Measurements from ENCODE around the gene HNRNPU.

HNRNPU gene

DNA sequence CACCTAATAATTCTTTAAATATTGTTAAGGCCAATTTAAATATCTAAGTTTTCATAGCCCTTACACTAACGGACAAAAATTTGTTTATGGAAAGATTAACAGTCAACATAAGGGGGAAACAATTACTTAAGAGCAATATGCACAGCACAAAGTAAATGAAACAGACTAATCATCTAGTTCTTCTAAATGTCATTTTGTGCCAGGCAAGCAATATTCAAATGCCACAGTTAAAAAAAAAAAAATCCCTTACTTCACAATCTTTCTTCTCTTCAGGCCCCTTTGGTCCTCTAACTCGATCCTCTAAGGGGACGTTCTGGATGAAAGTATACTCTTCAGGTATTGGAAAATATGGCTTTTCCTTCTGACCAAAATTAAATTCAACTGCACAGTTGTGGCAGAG lies 6.6 kb downstream of the HNRNPU start:
- DNase-seq (ENCODE audit: low spot score in 2 of 2) = no peak
- Histone ChIP-seq H3K9me3 (no peaks in the 10 kb centered on the region), H3K36me3 (replicated peaks) (peaks cover 100% of the 10 kb centered on the region), H3K4me1 (peaks cover 23% of the 10 kb centered on the region), H3K4me3 (no peak overlapping the region), H3K27me3 (ENCODE audit: low read depth) (no peaks in the 10 kb centered on the region)
- in situ Hi-C loops (cut with MboI; ENCODE audit: low sequenced_read_pairs) = loop anchor here (25.0 kb wide), 1 partner anchor 180 kb away; no protein-coding TSS in a partner anchor

DNA sequence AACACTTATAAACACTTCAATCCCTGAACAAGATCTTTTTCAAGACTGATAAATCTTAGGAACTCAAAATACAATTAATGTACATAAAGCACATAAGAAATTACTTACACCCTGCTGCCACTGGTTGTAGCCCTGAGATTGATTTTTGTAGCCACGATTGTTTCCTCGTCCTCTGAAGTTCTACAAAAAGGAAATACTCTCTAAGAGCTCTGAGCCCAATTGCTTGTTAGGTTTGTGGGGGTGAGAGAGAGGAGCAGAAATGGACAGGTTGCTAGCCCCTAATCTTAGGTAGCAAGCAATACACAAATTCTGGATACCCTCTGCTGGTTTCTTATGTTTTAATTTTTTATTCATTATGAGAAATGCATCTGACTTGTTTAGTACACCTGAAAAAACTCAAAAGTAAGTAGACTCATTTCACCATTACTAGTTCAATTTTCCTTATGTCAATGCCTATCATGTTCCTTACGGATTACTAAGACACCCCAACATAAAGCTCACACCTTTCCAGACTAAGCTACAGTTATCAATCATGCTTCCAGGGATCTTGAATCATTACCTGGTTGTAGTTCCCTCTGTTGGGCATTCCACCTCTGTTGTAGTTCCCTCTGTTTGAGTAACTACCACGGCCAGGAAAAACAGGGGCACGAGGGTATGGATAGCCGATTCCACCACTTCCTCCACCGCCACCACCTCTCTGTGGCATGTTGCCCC lies 9.3 kb downstream of the HNRNPU start:
- peaks cover 99% of the 10 kb centered on the region for H3K36me3 ChIP-seq (replicated peaks)
- no peaks in the 10 kb centered on the region for H3K9me3 ChIP-seq
- peaks cover 11% of the 10 kb centered on the region for H3K4me1 ChIP-seq
- no peak for DNase-seq (ENCODE audit: low spot score in 2 of 2)
- in situ Hi-C loops (cut with MboI; ENCODE audit: low sequenced_read_pairs) = loop anchor here (25.0 kb wide), 1 partner anchor 182 kb away; no protein-coding TSS in a partner anchor
- H3K4me3 ChIP-seq = no peak overlapping the region
- H3K27me3 ChIP-seq (ENCODE audit: low read depth) = no peaks in the 10 kb centered on the region

GRCh38 chr1:244854166-244854565 lies 10.2 kb downstream of the HNRNPU start:
- no peaks in the 10 kb centered on the region for H3K27me3 ChIP-seq (ENCODE audit: low read depth)
- peaks cover 98% of the 10 kb centered on the region for H3K36me3 ChIP-seq (replicated peaks)
- no peaks in the 10 kb centered on the region for H3K9me3 ChIP-seq
- H3K4me3 ChIP-seq = no peak overlapping the region
- H3K4me1 ChIP-seq = peaks cover 9% of the 10 kb centered on the region
- no peak for DNase-seq (ENCODE audit: low spot score in 2 of 2)
- in situ Hi-C loops (cut with MboI; ENCODE audit: low sequenced_read_pairs) = loop anchor here (25.0 kb wide), 1 partner anchor 183 kb away; no protein-coding TSS in a partner anchor

DNA sequence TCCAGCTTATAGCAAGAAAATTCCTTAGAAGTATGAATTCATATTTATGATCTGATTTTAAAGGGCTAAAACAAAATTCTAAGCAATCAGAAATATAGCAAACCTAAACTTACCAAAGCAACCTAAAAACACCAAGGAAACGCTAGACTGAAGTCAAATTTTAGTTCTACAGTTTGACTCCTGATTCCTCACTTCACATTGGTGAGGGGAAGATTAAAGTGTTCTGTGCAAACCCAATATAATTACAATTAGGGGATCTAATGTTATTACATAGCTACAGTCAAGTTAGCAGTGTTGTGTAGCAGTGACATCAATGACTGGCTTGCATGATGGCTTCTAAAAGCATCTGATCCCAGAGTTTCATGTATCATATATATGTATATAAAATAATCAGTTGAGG lies 11.6 kb downstream of the HNRNPU start:
- H3K9me3 ChIP-seq = no peaks in the 10 kb centered on the region
- peaks cover 98% of the 10 kb centered on the region for H3K36me3 ChIP-seq (replicated peaks)
- DNase-seq (ENCODE audit: low spot score in 2 of 2) = no peak
- in situ Hi-C loops (cut with MboI; ENCODE audit: low sequenced_read_pairs) = loop anchor here (25.0 kb wide), 1 partner anchor 185 kb away; no protein-coding TSS in a partner anchor
- no peaks in the 10 kb centered on the region for H3K4me1 ChIP-seq
- H3K4me3 ChIP-seq = no peak overlapping the region
- H3K27me3 ChIP-seq (ENCODE audit: low read depth) = no peaks in the 10 kb centered on the region

DNA sequence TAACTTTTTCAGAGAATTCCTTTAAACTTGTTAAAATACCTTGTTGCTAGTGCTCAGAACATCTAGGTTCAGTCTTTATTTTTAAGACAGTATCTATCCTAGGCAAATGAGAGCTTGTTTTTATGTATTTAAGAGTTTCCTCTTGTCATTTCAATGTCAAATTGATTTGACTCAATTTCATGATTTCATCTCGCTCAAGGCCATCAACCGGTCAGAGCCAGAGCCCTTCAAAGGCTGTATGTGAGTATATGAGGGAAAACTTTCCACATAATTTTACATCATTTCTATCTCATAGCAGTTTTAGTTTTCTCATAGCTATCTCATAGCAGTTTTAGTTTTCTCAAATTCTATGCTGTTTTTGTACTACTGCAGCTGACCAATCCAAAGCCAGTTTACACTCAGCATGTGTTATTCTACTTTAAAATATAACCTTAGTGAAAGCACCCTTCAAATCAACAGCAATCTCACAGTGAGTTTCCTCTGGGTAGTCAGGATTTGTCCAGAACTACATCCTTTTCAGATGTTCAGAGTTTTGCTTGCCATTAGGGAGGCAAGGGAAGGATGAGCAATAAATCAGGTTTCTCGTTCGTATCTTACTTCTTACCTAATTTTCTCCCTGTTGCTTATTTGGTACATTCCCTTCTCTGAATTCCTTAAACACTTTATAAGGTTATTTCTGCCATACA lies 12.7 kb downstream of the HNRNPU start:
- in situ Hi-C loops (cut with MboI; ENCODE audit: low sequenced_read_pairs) = loop anchor here (25.0 kb wide), 1 partner anchor 186 kb away; no protein-coding TSS in a partner anchor
- H3K36me3 ChIP-seq (replicated peaks) = peaks cover 98% of the 10 kb centered on the region
- H3K4me1 ChIP-seq = no peaks in the 10 kb centered on the region

DNA sequence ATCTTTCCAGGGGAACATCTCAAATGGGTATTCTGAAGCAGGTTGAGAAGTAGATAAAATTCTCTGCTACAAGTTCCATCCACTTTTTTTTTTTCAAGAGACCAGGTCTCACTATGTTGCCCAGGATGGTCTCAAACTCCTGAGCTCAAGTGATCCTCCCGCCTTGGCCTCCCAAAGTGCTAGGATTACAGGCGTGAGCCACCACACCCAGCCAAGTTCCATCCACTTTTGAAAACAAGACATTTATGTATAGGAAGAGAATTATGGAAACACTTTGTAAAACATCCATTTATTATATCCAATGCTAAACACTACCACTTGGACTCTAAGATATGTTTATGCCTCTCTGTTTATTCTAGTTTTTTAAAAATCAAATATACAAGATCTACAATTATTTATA lies 13.4 kb downstream of the HNRNPU start:
- DNase-seq (ENCODE audit: low spot score in 2 of 2) = no peak
- Histone ChIP-seq H3K4me3 (no peak overlapping the region), H3K4me1 (no peaks in the 10 kb centered on the region), H3K36me3 (replicated peaks) (peaks cover 98% of the 10 kb centered on the region), H3K9me3 (no peaks in the 10 kb centered on the region), H3K27me3 (ENCODE audit: low read depth) (no peaks in the 10 kb centered on the region)
- in situ Hi-C loops (cut with MboI; ENCODE audit: low sequenced_read_pairs) = loop anchor here (25.0 kb wide), 1 partner anchor 186 kb away; no protein-coding TSS in a partner anchor

More for the DNA sequence above, 12.7 kb downstream of the HNRNPU start:
- no peak overlapping the region for H3K4me3 ChIP-seq
- H3K9me3 ChIP-seq = no peaks in the 10 kb centered on the region
- no peak for DNase-seq (ENCODE audit: low spot score in 2 of 2)
- no peaks in the 10 kb centered on the region for H3K27me3 ChIP-seq (ENCODE audit: low read depth)

- no peaks in the 10 kb centered on the region for H3K27me3 ChIP-seq (ENCODE audit: low read depth)
- H3K4me3 ChIP-seq = no peak overlapping the region
- peaks cover 98% of the 10 kb centered on the region for H3K36me3 ChIP-seq (replicated peaks)
- in situ Hi-C loops (cut with MboI; ENCODE audit: low sequenced_read_pairs) = loop anchor here (25.0 kb wide), 1 partner anchor 187 kb away; no protein-coding TSS in a partner anchor
- H3K4me1 ChIP-seq = no peaks in the 10 kb centered on the region
- no peak for DNase-seq (ENCODE audit: low spot score in 2 of 2)
- H3K9me3 ChIP-seq = no peaks in the 10 kb centered on the region
These were observed 14.1 kb downstream of the HNRNPU start for GRCh38 chr1:244850099-244850852.

DNA sequence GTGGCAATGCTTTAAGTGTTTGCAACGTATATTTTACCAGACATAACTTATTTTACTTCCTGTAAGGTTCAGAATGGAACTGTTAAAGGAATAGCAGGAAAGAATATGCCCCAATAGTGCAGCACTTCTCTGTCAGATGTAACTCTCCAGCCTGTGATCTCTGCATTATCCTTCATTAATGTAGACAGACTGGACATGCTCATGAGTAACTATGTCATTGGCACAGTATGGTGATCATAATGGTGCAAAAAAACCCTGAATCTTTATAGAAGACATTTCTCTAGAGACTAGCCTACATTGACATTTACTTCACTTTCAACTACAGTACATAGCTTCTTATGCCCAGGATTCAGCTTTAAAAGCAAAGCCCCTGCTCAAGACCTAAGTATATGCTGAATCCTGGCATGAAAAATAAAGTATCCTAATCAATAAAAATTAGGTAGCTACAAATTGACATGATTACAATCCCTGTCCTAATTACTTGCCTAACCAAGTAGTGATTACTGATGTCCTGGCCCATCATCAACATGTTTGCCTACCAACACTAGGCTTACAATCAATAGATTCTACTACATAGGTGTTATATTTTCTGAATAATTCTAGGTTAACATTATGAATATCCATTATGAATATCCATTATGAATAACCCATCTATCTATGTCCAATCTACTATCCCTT lies 15.0 kb downstream of the HNRNPU start:
- Histone ChIP-seq H3K4me1 (no peaks in the 10 kb centered on the region), H3K4me3 (no peak overlapping the region), H3K36me3 (replicated peaks) (peaks cover 98% of the 10 kb centered on the region), H3K27me3 (ENCODE audit: low read depth) (no peaks in the 10 kb centered on the region), H3K9me3 (no peaks in the 10 kb centered on the region)
- in situ Hi-C loops (cut with MboI; ENCODE audit: low sequenced_read_pairs) = no loop called here
- no peak for DNase-seq (ENCODE audit: low spot score in 2 of 2)

GRCh38 chr1:244846653-244847052 lies 17.7 kb downstream of the HNRNPU start:
- Histone ChIP-seq H3K36me3 (replicated peaks) (peaks cover 98% of the 10 kb centered on the region), H3K4me1 (no peaks in the 10 kb centered on the region), H3K27me3 (ENCODE audit: low read depth) (no peaks in the 10 kb centered on the region), H3K9me3 (no peaks in the 10 kb centered on the region), H3K4me3 (no peak overlapping the region)
- no peak for DNase-seq (ENCODE audit: low spot score in 2 of 2)
- in situ Hi-C loops (cut with MboI; ENCODE audit: low sequenced_read_pairs) = no loop called here

DNA sequence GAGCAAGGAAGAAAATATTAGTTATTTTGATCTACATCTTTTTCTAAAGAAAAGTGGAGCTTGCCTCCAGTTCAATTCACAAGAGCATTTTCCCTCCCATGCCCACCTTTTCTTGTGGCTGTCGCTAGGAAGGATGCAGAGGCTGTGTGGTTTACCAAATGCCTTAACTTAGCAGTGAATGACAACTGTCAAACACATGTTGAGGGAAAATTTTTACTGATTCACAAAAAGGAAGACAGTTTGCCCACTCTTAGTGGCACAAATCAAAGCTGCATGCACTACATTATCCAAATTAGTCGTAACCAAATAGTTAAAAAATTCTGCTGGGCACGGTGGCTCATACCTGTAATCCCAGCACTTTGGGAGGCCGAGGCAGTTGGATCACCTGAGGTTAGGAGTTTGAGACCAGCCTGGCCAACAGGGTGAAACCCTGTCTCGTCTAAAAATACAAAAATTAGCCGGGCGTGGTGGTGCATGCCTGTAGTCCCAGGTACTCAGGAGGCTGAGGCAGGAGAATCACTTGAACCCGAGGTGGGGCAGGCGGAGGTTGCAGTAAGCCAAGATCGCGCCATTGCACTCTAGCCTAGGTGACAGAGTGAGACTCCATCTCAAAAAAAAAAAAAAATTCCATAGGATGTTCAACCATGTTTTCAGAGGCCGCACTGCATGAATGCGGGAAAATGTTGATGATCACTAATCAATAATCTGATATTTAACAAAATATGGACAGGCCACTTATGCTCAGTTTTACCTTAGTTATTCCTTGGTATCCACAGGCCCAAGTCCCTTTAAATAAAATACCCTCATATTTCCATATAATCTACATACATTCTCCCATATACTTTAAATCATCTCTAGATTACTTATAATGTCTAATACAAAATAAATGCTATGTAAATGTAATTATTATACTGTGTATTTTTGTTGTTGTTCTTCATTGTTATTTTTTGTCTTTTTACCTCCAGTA lies 19.9 kb downstream of the HNRNPU start:
- Histone ChIP-seq H3K4me3 (no peak overlapping the region), H3K4me1 (peaks cover 5% of the 10 kb centered on the region; the same call in 1 of the 2 replicates), H3K9me3 (no peaks in the 10 kb centered on the region), H3K36me3 (replicated peaks) (peaks cover 100% of the 10 kb centered on the region), H3K27me3 (ENCODE audit: low read depth) (no peaks in the 10 kb centered on the region)
- no peak for DNase-seq (ENCODE audit: low spot score in 2 of 2)
- in situ Hi-C loops (cut with MboI; ENCODE audit: low sequenced_read_pairs) = no loop called here

- in situ Hi-C loops (cut with MboI; ENCODE audit: low sequenced_read_pairs) = no loop called here
- Histone ChIP-seq H3K27me3 (ENCODE audit: low read depth) (no peaks in the 10 kb centered on the region), H3K4me1 (peaks cover 5% of the 10 kb centered on the region; the same call in 1 of the 2 replicates), H3K9me3 (no peaks in the 10 kb centered on the region), H3K4me3 (no peak overlapping the region), H3K36me3 (replicated peaks) (peaks cover 95% of the 10 kb centered on the region)
- no peak for DNase-seq (ENCODE audit: low spot score in 2 of 2)
These were observed 21.0 kb downstream of the HNRNPU start for GRCh38 chr1:244843148-244843978.

Measured in HAP-1 (cell line).